Smooth muscle cell (in vitro differentiated cells): Measurements from ENCODE around the gene NLGN1. TPM values are rescaled to one million over a fixed set of nuclear protein-coding genes. Genes with fewer than 3 reads are reported as not detected.
"Not testable (repeated sequence)": the region's sequence is repeated elsewhere in the genome, so short reads cannot be mapped to it uniquely, and the experiment has no call there.

Source experiments
- DNase-seq: peaks from one replicate; lab custom pipeline; 2025; ENCODE audit not compliant: unreplicated experiment; lab: John Stamatoyannopoulos, UW
- H2AFZ ChIP-seq: fragments of 200-600 bp; sonication (generic); 2 replicates; pipeline ENCODE4 v1.6.0; 2016; ENCODE audit warnings: antibody characterized with exemption, low read depth, mild to moderate bottlenecking
- H3F3A ChIP-seq: fragments of 200-600 bp; sonication (generic); 2 replicates; pipeline ENCODE4 v1.6.0; 2017; ENCODE audit warnings: antibody characterized with exemption, low read depth
- H3K27ac ChIP-seq: fragments of 200-600 bp; sonication (generic); 2 replicates; pipeline ENCODE4 v1.5.1; 2016; ENCODE audit warnings: low read depth, mild to moderate bottlenecking
- H3K27me3 ChIP-seq: fragments of 200-600 bp; sonication (generic); 2 replicates; pipeline ENCODE4 v1.6.1; 2016; ENCODE audit warnings: low read depth, mild to moderate bottlenecking
- H3K36me3 ChIP-seq: fragments of 200-600 bp; sonication (generic); 2 replicates; pipeline ENCODE4 v1.5.1; 2016; ENCODE audit warnings: low read depth
- H3K4me1 ChIP-seq: fragments of 200-600 bp; sonication (generic); 2 replicates; pipeline ENCODE4 v1.5.1; 2016; ENCODE audit warnings: low read depth
- H3K4me2 ChIP-seq: fragments of 200-600 bp; sonication (generic); 2 replicates; pipeline ENCODE4 v1.6.0; 2016; ENCODE audit warnings: mild to moderate bottlenecking
- H3K4me3 ChIP-seq: fragments of 200-600 bp; sonication (generic); 2 replicates; pipeline ENCODE4 v1.5.1; 2016; ENCODE audit warnings: mild to moderate bottlenecking
- H3K79me2 ChIP-seq: fragments of 200-600 bp; sonication (generic); 2 replicates; pipeline ENCODE4 v1.6.0; 2016; ENCODE audit warnings: low read depth, mild to moderate bottlenecking
- H3K9ac ChIP-seq: fragments of 200-600 bp; sonication (generic); 2 replicates; pipeline ENCODE4 v1.6.0; 2016; ENCODE audit warnings: low read depth
- H3K9me3 ChIP-seq: fragments of 200-600 bp; sonication (generic); replicated peaks from 2 replicates; pipeline ENCODE4 v1.5.1; 2016; ENCODE audit warnings: low read depth
- H4K20me1 ChIP-seq: fragments of 200-600 bp; sonication (generic); 2 replicates; pipeline ENCODE4 v1.6.0; 2016; ENCODE audit warnings: low read depth
- CTCF ChIP-seq: fragments of 200-600 bp; sonication (generic); IDR thresholded peaks from 2 replicates; pipeline ENCODE4 v1.5.1; 2017; ENCODE audit warnings: borderline replicate concordance, mild to moderate bottlenecking, antibody characterized with exemption; ENCODE audit not compliant: insufficient read depth, poor library complexity, severe bottlenecking
- WGBS: methylation state at CpG from one replicate; pipeline ENCODE4 v1.1.7; 2016; ENCODE audit warnings: low lambda C conversion rate; 5-methylcytosine and 5-hydroxymethylcytosine counted together
- polyA plus RNA-seq: library from polyadenylated mRNA; unstranded; fragments of >200 nt; fragmentation: Nextera tagmentation; extraction: Ambion mirVana; gene quantifications from 2 replicates; pipeline ENCODE4 v1.2.1, GENCODE V29; 2016
- total RNA-seq: library from RNA; depleted of rRNA; stranded (reverse); fragments of >200 nt; gene quantifications from 2 replicates; pipeline ENCODE4 v1.2.3, GENCODE V29; 2014

NLGN1 gene
- total and polyA plus RNA-seq, 2 experiments from 2014 or later, result 0.04 TPM; not detected in 1

- Histone ChIP-seq H3K4me3 (no peak overlapping the region), H4K20me1 (no peaks in the 10 kb centered on the region), H3K27ac (no peak overlapping the region), H3K4me1 (peaks cover 24% of the 10 kb centered on the region), H3F3A (no peaks in the 10 kb centered on the region), H3K4me2 (no peak overlapping the region), H3K36me3 (no peaks in the 10 kb centered on the region), H2AFZ (no peak overlapping the region), H3K9ac (no peak overlapping the region), H3K79me2 (no peaks in the 10 kb centered on the region), H3K9me3 (no peaks in the 10 kb centered on the region), H3K27me3 (peaks cover 40% of the 10 kb centered on the region)
- DNase-seq, result no peak
- TF ChIP-seq CTCF, result no peak
- 94% methylated on average over 1 of the region's 1 CpG for WGBS
Measured at GRCh38 chr3:173587055-173587454, 189.5 kb downstream of the NLGN1 start.

GRCh38 chr3:173588556-173588955, 191.0 kb downstream of the NLGN1 start:
- TF ChIP-seq CTCF, result no peak

GRCh38 chr3:173589116-173589515, 191.6 kb downstream of the NLGN1 start:
- Histone ChIP-seq H3K4me3 (no peak overlapping the region), H3K9me3 (no peaks in the 10 kb centered on the region), H3K9ac (peak overlapping the region; percentile 2), H3K4me1 (peaks cover 12% of the 10 kb centered on the region), H3K27me3 (peaks cover 40% of the 10 kb centered on the region), H3K79me2 (no peaks in the 10 kb centered on the region), H2AFZ (no peak overlapping the region), H3K36me3 (no peaks in the 10 kb centered on the region), H4K20me1 (no peaks in the 10 kb centered on the region), H3F3A (no peaks in the 10 kb centered on the region), H3K4me2 (no peak overlapping the region), H3K27ac (no peak overlapping the region)
- no peak for TF ChIP-seq CTCF
- DNase-seq, result no peak
- 96% methylated on average over 1 of the region's 1 CpG for WGBS

More at GRCh38 chr3:173588556-173588955, 191.0 kb downstream of the NLGN1 start:
- Histone ChIP-seq H3K27ac (no peak overlapping the region), H2AFZ (no peak overlapping the region), H3F3A (no peaks in the 10 kb centered on the region), H3K79me2 (no peaks in the 10 kb centered on the region), H3K9me3 (no peaks in the 10 kb centered on the region), H4K20me1 (no peaks in the 10 kb centered on the region), H3K27me3 (peaks cover 40% of the 10 kb centered on the region), H3K4me1 (peaks cover 17% of the 10 kb centered on the region), H3K36me3 (no peaks in the 10 kb centered on the region), H3K9ac (no peak overlapping the region), H3K4me2 (no peak overlapping the region), H3K4me3 (no peak overlapping the region)
- WGBS, result 84% methylated on average over 3 of the region's 3 CpGs
- DNase-seq, result no peak

- no peaks in the 10 kb centered on the region for H4K20me1 ChIP-seq
- TF ChIP-seq CTCF, result no peak
- no peak overlapping the region for H3K27ac ChIP-seq
- no peak for DNase-seq
- H3K4me1 ChIP-seq, result peaks cover 1% of the 10 kb centered on the region
- no peaks in the 10 kb centered on the region for H3K36me3 ChIP-seq
- H3K4me3 ChIP-seq, result no peak overlapping the region
- H3K79me2 ChIP-seq, result no peaks in the 10 kb centered on the region
- no peak overlapping the region for H2AFZ ChIP-seq
- no peaks in the 10 kb centered on the region for H3K9me3 ChIP-seq
- no peak overlapping the region for H3K9ac ChIP-seq
- 93% methylated on average over 2 of the region's 2 CpGs for WGBS
- H3K4me2 ChIP-seq, result no peak overlapping the region
- peaks cover 20% of the 10 kb centered on the region for H3K27me3 ChIP-seq
- H3F3A ChIP-seq, result no peaks in the 10 kb centered on the region
Measured at GRCh38 chr3:173591401-173591800, 193.9 kb downstream of the NLGN1 start.

- not testable (repeated sequence) for H3K4me3 ChIP-seq, H3K4me2 ChIP-seq, H3K9me3 ChIP-seq, H4K20me1 ChIP-seq, H3K27me3 ChIP-seq, H3K36me3 ChIP-seq, H3K4me1 ChIP-seq, H3F3A ChIP-seq, DNase-seq, H3K9ac ChIP-seq, H3K27ac ChIP-seq, H2AFZ ChIP-seq, H3K79me2 ChIP-seq
- WGBS, result 55% methylated on average over 3 of the region's 3 CpGs
Measured at GRCh38 chr3:173594881-173595280, 197.3 kb downstream of the NLGN1 start.
